GM21786 (cell line): ENCODE data around the gene LRRK1.

Experiments
- ATAC-seq: cut with Tn5 transposase; IDR thresholded peaks from one replicate; pipeline ENCODE4 v1.9.1; 2021; ENCODE audit not compliant: unreplicated experiment

LRRK1 gene

GRCh38 chr15:100909989-100910955 lies 8.9 kb upstream of the LRRK1 start:
- ATAC-seq: no peak

DNA sequence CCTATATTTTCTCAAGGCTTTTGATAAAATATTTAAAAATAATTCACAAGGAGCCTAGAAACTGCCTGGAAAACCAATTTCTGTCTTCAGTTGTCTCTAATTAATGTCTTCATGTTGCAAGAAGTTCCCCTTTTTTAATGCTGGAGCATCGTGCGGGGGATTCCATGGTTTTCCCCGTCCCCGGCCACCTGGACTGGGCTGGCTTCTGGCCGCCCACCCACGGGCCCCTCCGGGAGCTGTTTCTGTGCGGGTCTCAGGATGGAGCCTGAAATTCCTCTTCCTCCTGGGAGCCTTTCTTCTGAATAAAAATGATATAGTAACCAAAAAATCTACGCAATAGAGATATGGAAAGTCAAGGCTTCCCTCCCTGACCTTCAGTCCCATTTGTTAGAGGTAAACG lies 8.1 kb upstream of the LRRK1 start:
- ATAC-seq: no peak

DNA sequence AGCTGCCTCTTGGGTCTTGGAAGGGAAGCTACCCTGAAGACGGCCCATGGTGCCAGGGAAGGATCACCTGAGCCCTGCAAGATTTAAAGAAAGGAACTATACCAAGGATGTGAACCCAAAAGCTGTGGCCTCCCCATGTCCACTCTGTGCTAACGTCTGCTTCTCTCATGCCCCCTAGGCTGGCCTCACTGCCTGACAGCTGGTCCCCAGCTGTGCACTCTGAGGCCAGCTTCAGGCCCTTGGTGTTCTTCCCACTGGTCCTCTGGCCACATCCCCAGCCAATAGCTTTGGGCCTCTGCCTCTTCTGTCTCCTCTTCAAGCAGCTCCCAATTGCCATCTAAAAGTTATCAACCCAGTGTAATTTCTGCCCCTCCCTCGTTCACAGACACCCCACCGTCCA lies 5.2 kb upstream of the LRRK1 start:
- no peak for ATAC-seq

- ATAC-seq: no peak
Measured at GRCh38 chr15:100914876-100915275, 4.3 kb upstream of the LRRK1 start.

- peak; percentile 62 for ATAC-seq
Measured at GRCh38 chr15:100918034-100918689, 995 bp upstream of the LRRK1 start.

- no peak for ATAC-seq
Measured at GRCh38 chr15:100919481-100920405, 586 bp downstream of the LRRK1 start.

GRCh38 chr15:100920516-100921135 lies 1.5 kb downstream of the LRRK1 start:
- ATAC-seq: peak; percentile 22

DNA sequence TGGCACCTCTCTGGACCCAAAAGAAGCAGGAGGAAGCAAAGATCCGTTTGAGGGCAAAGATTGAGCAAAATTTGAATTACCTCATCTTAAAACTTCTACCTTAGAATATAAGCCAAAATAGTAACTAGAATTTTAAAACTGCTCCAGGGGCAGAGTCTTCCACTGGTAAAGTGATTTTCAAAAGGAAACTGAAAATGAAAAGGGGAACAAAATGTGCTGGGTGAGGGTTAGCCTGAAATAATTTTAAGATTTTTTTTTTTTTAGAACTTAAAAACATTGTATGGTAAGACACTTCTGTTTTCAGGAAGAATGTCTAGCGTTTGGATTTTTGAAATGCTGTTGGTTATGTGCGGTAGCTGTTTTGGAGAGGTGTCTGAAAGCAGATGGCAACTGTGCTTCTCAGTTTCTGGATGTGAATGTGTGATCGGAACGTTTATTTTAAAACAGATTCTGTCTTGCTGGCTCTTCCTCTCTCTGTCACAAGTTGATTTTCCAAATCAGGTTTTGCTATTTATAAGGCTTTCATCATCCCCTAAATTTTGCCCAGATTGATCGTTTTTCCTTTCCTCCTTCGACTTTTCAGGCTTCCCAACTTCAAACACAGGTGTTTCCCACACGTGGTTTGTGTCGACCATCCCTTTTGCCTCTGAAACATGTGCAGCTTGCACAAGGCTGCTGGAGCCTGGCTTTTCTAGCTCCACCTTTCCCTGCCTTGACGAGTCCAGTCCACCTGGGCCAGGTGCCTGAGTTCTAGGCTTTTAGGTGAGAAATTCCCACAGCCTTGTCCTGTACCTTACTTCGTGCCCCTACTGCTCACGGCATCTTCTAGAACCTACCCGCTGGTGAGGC lies 3.3 kb downstream of the LRRK1 start:
- ATAC-seq: peak; percentile 17

DNA sequence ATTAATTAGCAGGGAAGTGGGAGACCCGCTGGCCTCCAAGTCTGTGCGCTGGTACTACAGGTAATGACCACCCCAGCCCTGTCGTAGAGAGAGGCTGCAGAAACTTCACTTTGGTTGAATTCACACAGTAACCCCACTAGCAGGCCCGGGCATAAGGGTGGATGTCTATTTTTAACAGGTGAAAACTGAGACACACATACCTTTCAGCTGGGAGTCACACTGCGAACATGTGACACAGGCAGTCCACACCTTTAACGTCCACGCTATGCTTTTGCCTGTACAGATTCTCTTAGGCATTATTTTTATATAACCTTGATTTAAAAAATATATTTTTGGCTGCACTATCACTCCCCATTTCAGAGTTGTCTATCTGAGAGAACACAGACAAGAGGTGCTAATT lies 3.9 kb downstream of the LRRK1 start:
- no peak for ATAC-seq

GRCh38 chr15:100923902-100924301 lies 4.7 kb downstream of the LRRK1 start:
- no peak for ATAC-seq

- ATAC-seq: no peak
Measured at GRCh38 chr15:100924436-100924835, 5.3 kb downstream of the LRRK1 start.

GRCh38 chr15:100925480-100925879 lies 6.3 kb downstream of the LRRK1 start:
- ATAC-seq: no peak

- peak; percentile 22 for ATAC-seq
Measured at GRCh38 chr15:100926258-100926657, 7.1 kb downstream of the LRRK1 start.

DNA sequence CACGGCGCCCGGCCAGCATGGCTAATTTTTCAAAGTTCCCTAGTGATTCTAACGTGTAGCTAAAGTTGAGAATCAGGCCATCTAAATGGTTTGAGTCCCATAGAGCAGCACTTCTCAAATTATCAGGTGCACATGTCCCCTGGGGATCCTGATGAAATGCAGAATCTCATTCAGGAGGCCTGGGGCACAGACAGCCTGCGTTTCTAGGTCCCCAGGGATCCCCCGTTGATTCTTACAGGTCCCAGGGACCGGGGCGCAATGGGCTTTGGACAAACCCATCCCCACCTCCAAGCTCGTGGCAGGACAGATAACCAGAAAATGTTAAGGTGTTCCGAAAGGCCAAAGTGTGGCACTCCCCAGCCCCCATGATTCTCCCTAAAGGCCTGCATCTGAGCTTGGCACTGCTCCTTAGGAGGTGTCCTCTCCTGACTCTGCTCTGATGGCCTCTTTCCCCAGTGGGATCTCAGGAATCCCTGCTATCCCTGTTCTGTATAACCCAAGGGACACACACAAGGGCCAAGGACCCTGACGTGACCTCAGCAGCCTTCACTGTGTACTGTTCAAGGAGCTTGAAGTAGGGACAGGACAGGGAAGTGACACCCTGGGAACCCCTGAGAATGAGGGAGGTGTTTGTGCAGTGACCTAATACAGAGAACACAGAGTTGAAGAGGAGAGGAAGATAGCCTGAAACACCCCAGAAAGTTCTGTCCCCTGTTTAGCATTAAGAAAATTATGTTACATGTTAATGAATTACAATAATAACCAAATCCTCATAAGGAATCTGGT lies 8.0 kb downstream of the LRRK1 start:
- ATAC-seq: peak; percentile 41

- no peak for ATAC-seq
Measured at GRCh38 chr15:100928632-100929280, 9.6 kb downstream of the LRRK1 start.

- ATAC-seq: peak; percentile 27
Measured at GRCh38 chr15:100929641-100930042, 10.5 kb downstream of the LRRK1 start.

DNA sequence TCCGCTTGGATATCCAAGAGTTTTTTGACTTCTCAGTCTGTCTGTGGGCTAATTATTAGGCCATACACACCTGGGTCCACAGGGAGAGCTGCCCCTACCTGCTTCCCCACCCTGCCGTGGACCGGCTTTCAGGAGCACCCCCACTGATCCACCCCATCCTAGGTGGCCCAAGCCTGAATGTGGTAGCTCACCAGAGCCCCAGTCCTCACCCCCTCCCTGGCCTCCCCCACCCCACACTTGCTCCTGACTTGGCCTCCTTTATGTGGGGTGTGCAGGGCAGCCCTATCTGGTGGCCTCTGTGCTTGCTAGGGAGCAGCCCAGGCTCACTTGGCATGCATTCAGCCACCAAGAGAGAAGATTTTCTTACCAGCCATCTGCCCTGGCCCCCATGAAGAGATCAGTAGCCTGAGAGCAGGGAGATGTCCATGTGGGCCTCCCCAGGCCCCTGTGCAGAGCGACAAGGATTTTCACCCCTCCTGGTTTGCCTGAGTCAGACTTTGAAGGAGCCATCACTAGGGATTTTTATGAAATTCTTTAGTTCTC lies 11.2 kb downstream of the LRRK1 start:
- ATAC-seq: no peak
